ENCODE measurements around the gene PRCP.

The PRCP gene

DNA sequence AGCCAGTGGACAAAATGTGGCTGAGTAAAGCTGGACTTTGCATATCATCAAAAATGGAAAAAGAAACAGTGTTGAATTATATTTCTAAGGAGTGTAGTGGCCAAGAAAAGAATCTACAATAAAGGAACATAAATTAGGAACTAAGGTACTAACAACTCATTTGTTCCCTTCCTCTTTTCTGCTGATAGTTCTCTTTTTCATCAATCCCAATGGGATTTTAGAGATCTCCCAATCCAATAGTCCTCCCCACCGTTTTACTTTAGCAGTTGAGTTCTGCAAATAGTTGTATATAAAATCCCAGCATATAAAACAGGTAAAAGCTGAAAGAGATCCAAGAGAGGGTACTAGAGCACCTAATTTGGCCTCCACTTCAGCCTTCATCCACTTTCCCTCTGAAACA is 2.0 kb downstream of the PRCP start:
- Histone ChIP-seq H3K4me3 (ENCODE audit: insufficient read depth, low read depth, low read length, poor library complexity, severe bottlenecking) (no peak overlapping the region), H3K36me3 (ENCODE audit: control insufficient read depth, insufficient read depth, low read length) (no peaks in the 10 kb centered on the region), H3K27ac (ENCODE audit: insufficient read depth, low read length, poor library complexity, severe bottlenecking) (no peak overlapping the region), H3K27me3 (replicated peaks; ENCODE audit: control insufficient read depth, insufficient read depth, low read length, poor library complexity, severe bottlenecking) (no peaks in the 10 kb centered on the region), H3K4me1 (ENCODE audit: control insufficient read depth, insufficient read depth, low read length, poor library complexity, severe bottlenecking) (peaks cover 9% of the 10 kb centered on the region), H3K9me3 (ENCODE audit: control insufficient read depth, low read length) (no peaks in the 10 kb centered on the region)
- no peak for DNase-seq

DNA sequence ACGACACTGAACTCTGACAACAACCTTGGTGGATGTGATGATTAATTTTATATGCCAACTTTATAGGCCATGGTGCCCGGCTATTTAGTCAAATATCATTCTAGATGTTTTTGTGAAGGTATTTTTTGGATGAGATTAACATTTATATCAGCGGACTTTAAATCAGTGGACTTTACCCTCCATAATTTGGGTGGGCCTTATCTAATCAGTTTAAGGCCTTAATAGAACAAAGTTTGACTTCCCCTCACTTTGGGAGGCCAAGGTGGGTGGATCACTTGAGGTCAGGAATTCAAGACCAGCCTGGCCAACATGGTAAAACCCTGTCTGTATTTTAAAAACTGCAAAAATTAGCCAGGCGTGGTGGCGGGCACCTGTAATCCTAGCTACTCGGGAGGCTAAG is 4.0 kb downstream of the PRCP start:
- H3K27me3 ChIP-seq (replicated peaks; ENCODE audit: control insufficient read depth, insufficient read depth, low read length, poor library complexity, severe bottlenecking) = no peaks in the 10 kb centered on the region
- peaks cover 9% of the 10 kb centered on the region for H3K4me1 ChIP-seq (ENCODE audit: control insufficient read depth, insufficient read depth, low read length, poor library complexity, severe bottlenecking)
- no peak overlapping the region for H3K4me3 ChIP-seq (ENCODE audit: insufficient read depth, low read depth, low read length, poor library complexity, severe bottlenecking)
- no peaks in the 10 kb centered on the region for H3K9me3 ChIP-seq (ENCODE audit: control insufficient read depth, low read length)
- H3K36me3 ChIP-seq (ENCODE audit: control insufficient read depth, insufficient read depth, low read length) = no peaks in the 10 kb centered on the region
- H3K27ac ChIP-seq (ENCODE audit: insufficient read depth, low read length, poor library complexity, severe bottlenecking) = no peak overlapping the region
- DNase-seq = no peak

DNA sequence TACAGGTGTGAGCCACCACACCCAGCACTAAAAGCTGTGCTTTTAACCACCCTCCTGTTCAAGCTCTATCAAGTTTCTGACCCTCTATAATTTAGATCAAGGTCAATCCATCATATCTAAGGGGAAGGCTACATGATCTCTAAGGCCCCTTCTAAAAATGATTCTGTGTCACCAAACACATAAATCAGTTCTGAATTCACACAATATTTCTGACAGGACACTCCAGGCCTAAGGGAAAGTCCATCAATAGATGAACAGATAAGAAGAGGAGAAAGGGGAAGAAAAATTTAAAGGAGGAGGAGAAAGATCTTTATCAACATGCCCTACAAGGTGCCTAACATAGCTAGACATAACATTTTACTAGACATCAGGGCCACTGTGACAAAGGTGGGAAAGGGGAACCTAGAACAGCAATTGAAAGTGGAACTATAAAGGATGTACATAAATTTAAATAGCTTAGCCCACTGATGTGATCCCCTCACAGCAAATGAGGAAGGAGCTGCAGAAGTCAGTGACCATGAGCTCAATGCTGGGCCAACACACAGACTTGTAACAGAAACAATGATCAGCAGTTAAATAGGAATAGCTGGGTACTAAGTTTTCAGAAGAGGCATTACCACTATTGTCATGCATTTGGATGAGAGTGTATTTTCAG is 4.7 kb downstream of the PRCP start:
- Histone ChIP-seq H3K9me3 (ENCODE audit: control insufficient read depth, low read length) (no peaks in the 10 kb centered on the region), H3K36me3 (ENCODE audit: control insufficient read depth, insufficient read depth, low read length) (no peaks in the 10 kb centered on the region), H3K27me3 (replicated peaks; ENCODE audit: control insufficient read depth, insufficient read depth, low read length, poor library complexity, severe bottlenecking) (no peaks in the 10 kb centered on the region), H3K4me3 (ENCODE audit: insufficient read depth, low read depth, low read length, poor library complexity, severe bottlenecking) (no peak overlapping the region), H3K4me1 (ENCODE audit: control insufficient read depth, insufficient read depth, low read length, poor library complexity, severe bottlenecking) (peaks cover 9% of the 10 kb centered on the region), H3K27ac (ENCODE audit: insufficient read depth, low read length, poor library complexity, severe bottlenecking) (no peak overlapping the region)
- DNase-seq = no peak

DNA sequence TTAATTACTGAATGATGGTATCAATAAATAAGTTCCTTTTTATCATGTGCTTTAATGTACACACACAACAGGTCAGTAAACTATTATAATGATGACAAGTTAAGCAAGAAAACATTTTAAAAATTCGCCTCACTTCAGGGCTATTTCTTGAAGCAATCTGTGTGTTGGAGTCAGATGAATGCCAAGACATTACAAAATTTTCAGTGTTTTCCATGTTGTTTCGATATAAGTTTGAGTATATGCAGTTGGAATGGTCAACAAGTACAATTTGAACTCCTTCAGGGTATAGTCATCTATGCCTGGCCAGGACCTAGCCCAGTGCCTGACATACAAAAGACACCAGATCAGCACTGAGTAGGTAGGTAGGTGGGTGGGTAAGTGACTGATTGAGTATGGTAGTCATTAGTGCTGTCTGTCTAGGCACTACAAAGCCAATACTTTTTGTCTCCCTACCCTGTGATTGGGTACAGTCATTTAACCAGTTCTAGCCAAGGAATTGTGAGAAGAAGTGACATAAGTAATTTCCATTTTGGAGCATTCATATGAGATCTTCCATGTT is 7.5 kb downstream of the PRCP start:
- H3K36me3 ChIP-seq (ENCODE audit: control insufficient read depth, insufficient read depth, low read length) = no peaks in the 10 kb centered on the region
- H3K4me1 ChIP-seq (ENCODE audit: control insufficient read depth, insufficient read depth, low read length, poor library complexity, severe bottlenecking) = no peaks in the 10 kb centered on the region
- no peak for DNase-seq
- H3K9me3 ChIP-seq (ENCODE audit: control insufficient read depth, low read length) = no peaks in the 10 kb centered on the region
- H3K27me3 ChIP-seq (replicated peaks; ENCODE audit: control insufficient read depth, insufficient read depth, low read length, poor library complexity, severe bottlenecking) = no peaks in the 10 kb centered on the region
- H3K27ac ChIP-seq (ENCODE audit: insufficient read depth, low read length, poor library complexity, severe bottlenecking) = no peak overlapping the region
- no peak overlapping the region for H3K4me3 ChIP-seq (ENCODE audit: insufficient read depth, low read depth, low read length, poor library complexity, severe bottlenecking)

DNA sequence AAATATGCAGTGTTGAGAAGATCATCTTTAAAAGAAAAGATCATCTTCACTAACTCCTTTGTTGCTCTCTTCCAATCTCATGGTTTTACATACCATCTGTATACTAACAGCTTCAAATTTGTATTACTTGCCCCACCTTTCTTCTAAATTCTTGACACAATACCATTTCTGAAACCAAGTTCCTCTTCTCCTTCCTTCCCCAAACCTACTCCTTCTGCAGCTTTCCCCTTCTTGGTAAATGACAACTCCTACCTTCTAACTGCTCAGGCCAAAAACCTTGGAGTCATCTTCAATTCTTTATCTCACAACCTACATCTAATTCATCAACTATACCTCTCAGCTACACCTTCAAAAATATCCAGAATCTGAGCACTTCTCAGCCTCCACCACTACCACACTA is 9.3 kb downstream of the PRCP start:
- H3K4me3 ChIP-seq (ENCODE audit: insufficient read depth, low read depth, low read length, poor library complexity, severe bottlenecking) = no peak overlapping the region
- H3K27ac ChIP-seq (ENCODE audit: insufficient read depth, low read length, poor library complexity, severe bottlenecking) = no peak overlapping the region
- no peaks in the 10 kb centered on the region for H3K27me3 ChIP-seq (replicated peaks; ENCODE audit: control insufficient read depth, insufficient read depth, low read length, poor library complexity, severe bottlenecking)
- no peaks in the 10 kb centered on the region for H3K4me1 ChIP-seq (ENCODE audit: control insufficient read depth, insufficient read depth, low read length, poor library complexity, severe bottlenecking)
- H3K36me3 ChIP-seq (ENCODE audit: control insufficient read depth, insufficient read depth, low read length) = no peaks in the 10 kb centered on the region
- no peak for DNase-seq
- H3K9me3 ChIP-seq (ENCODE audit: control insufficient read depth, low read length) = no peaks in the 10 kb centered on the region

DNA sequence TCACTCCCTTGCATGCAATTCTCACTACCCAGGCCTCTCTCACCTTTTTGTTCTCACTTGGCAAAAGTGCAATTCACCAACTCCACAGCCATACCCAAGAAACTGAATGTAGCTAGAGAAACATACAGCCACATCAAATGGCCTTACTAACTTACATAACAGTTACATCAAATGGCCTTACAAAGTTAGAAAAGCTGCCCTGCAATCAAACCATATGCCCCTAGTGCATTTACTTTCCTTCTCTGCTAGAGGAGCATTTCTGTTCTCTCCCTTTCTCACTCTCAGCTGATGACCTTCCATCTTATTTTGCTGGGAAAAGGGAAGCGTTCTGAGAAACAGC is 10.3 kb downstream of the PRCP start:
- no peaks in the 10 kb centered on the region for H3K36me3 ChIP-seq (ENCODE audit: control insufficient read depth, insufficient read depth, low read length)
- no peak overlapping the region for H3K27ac ChIP-seq (ENCODE audit: insufficient read depth, low read length, poor library complexity, severe bottlenecking)
- no peak overlapping the region for H3K4me3 ChIP-seq (ENCODE audit: insufficient read depth, low read depth, low read length, poor library complexity, severe bottlenecking)
- no peaks in the 10 kb centered on the region for H3K27me3 ChIP-seq (replicated peaks; ENCODE audit: control insufficient read depth, insufficient read depth, low read length, poor library complexity, severe bottlenecking)
- no peak for DNase-seq
- no peaks in the 10 kb centered on the region for H3K4me1 ChIP-seq (ENCODE audit: control insufficient read depth, insufficient read depth, low read length, poor library complexity, severe bottlenecking)
- no peaks in the 10 kb centered on the region for H3K9me3 ChIP-seq (ENCODE audit: control insufficient read depth, low read length)

DNA sequence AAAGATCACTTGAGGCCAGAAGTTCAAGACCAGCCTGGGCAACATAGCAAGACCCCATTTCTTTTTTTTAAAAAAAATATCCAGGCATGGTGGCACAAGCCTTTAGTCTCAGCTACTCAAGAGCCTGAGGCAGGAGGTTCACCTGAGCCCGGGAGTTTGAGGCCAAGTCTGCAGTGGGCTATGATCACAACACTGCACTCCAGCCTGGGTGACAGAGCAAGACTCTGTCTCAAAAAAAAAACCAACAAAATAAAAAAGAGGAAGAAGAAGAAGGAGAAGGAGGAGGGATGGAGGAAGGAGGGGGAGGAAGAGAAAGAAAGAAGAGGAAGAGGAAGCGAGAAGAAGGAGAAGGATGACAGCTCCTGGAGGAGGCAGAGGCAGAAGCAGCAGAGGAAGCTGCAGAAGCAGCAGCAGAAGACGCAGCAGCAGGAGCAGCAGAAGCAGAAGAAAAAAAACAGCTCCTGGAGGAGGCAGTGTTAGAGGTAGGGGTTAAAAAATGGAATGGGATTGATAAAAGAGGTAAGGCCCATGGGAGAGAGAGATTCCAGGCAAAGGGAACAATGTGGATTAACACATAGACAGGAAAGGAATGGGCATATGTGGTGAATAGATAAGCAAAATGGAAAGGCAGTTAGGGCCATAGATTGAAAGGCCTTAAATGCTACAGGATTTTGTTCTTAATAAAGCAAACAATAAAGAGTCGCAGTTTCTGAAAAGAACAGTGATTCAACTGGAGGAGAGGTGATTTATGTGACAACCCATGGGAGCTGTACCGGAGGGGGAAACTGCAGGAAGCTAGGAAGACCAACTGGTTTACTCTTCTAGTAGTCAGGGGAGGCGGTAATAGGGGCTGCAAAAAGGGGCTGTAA is 10.9 kb downstream of the PRCP start:
- H3K36me3 ChIP-seq (ENCODE audit: control insufficient read depth, insufficient read depth, low read length) = no peaks in the 10 kb centered on the region
- DNase-seq = no peak
- no peaks in the 10 kb centered on the region for H3K4me1 ChIP-seq (ENCODE audit: control insufficient read depth, insufficient read depth, low read length, poor library complexity, severe bottlenecking)
- no peaks in the 10 kb centered on the region for H3K9me3 ChIP-seq (ENCODE audit: control insufficient read depth, low read length)
- H3K27ac ChIP-seq (ENCODE audit: insufficient read depth, low read length, poor library complexity, severe bottlenecking) = no peak overlapping the region
- no peaks in the 10 kb centered on the region for H3K27me3 ChIP-seq (replicated peaks; ENCODE audit: control insufficient read depth, insufficient read depth, low read length, poor library complexity, severe bottlenecking)
- no peak overlapping the region for H3K4me3 ChIP-seq (ENCODE audit: insufficient read depth, low read depth, low read length, poor library complexity, severe bottlenecking)

DNA sequence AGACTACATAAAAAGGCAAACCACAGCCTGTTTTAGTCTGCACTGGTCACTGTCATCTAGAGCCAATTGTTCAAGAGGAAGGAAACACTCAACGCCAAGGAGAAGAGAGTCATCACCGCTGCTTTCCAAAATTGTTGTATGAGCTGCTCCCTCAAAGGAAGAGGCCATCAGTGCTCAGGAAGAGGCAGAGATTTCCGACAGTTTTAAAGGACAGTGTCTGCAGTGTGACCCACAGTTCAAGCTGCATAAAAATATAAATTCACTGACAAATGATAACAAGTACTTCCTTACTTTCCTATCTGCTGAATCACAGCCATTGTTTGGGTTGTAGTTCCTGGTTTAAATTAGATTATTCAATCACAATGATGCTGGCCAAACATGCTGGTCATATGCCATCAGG is 16.4 kb downstream of the PRCP start:
- DNase-seq = no peak
- Histone ChIP-seq H3K36me3 (ENCODE audit: control insufficient read depth, insufficient read depth, low read length) (peaks cover 3% of the 10 kb centered on the region), H3K4me1 (ENCODE audit: control insufficient read depth, insufficient read depth, low read length, poor library complexity, severe bottlenecking) (no peaks in the 10 kb centered on the region), H3K4me3 (ENCODE audit: insufficient read depth, low read depth, low read length, poor library complexity, severe bottlenecking) (no peak overlapping the region), H3K9me3 (ENCODE audit: control insufficient read depth, low read length) (no peaks in the 10 kb centered on the region), H3K27me3 (replicated peaks; ENCODE audit: control insufficient read depth, insufficient read depth, low read length, poor library complexity, severe bottlenecking) (no peaks in the 10 kb centered on the region), H3K27ac (ENCODE audit: insufficient read depth, low read length, poor library complexity, severe bottlenecking) (no peak overlapping the region)

DNA sequence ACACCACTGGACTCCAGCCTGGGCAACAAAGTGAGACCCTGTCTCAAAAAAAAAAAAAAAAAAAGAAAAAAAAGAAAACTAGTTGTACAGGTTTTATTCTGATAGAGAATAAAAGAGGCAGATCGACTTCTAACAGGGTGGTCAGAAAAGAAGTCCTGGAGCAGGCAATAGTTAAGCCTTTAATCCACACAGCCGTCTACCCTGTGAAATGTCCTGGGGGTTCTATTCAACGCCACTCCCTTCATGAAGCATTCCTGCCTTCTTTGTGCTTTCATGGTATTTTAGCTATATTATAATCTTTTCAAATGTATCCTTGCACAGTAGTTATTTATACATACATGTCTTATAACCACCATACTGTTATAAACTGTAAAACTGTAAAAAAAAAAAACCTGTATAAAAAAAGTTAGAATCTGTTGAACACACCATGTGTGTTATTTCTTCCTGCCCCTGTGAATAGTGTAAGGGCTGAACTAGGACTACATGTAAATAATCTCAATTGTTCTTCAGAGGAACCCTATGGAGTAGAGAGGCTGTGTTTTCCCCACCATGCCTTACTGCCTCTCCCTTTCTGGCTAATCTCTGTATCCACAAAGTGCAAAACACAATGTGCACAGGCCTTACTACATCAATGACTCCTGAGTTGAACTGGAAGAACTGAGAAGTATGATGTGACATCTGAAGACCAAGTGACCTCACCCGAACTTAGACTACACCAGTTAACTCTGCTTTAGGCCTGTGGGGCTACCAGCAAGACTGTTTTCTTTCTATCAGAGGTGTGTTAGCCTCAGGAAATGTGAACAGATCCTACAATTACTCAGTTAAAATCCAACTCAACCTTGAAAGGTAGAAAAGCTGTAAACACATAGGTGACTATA is 25.3 kb downstream of the PRCP start:
- Histone ChIP-seq H3K36me3 (ENCODE audit: control insufficient read depth, insufficient read depth, low read length) (no peaks in the 10 kb centered on the region), H3K27ac (ENCODE audit: insufficient read depth, low read length, poor library complexity, severe bottlenecking) (no peak overlapping the region), H3K9me3 (ENCODE audit: control insufficient read depth, low read length) (no peaks in the 10 kb centered on the region), H3K4me1 (ENCODE audit: control insufficient read depth, insufficient read depth, low read length, poor library complexity, severe bottlenecking) (peaks cover 16% of the 10 kb centered on the region), H3K27me3 (replicated peaks; ENCODE audit: control insufficient read depth, insufficient read depth, low read length, poor library complexity, severe bottlenecking) (no peaks in the 10 kb centered on the region), H3K4me3 (ENCODE audit: insufficient read depth, low read depth, low read length, poor library complexity, severe bottlenecking) (no peak overlapping the region)
- DNase-seq = no peak

Data from effector memory CD4-positive, alpha-beta T cell (primary cell).